RWPE2 (cell line): ENCODE results near the gene MALT1.

ENCODE experiments used
- ATAC-seq: fragments of 200-7000 bp; cut with Tn5 transposase; 3 replicates; pipeline ENCODE4 v1.9.1; 2021; ENCODE audit warnings: low read depth
- DNase-seq: peaks from one replicate; pipeline ENCODE4 v3.0.0-alpha.2; 2020; ENCODE audit warnings: low spot score
- H3K27ac ChIP-seq: fragments of 450-650 bp; 2 replicates; pipeline ENCODE4 v1.5.1; 2017; ENCODE audit warnings: mild to moderate bottlenecking; ENCODE audit not compliant: poor library complexity, severe bottlenecking
- H3K27me3 ChIP-seq: fragments of 250-450 bp; sonication (Bioruptor Pico); 2 replicates; pipeline ENCODE4 v1.5.1; 2021; ENCODE audit warnings: mild to moderate bottlenecking, moderate library complexity; ENCODE audit not compliant: insufficient read depth, poor library complexity, severe bottlenecking
- H3K36me3 ChIP-seq: fragments of 250-450 bp; sonication (Bioruptor Pico); 2 replicates; pipeline ENCODE4 v1.5.1; 2020; ENCODE audit warnings: low read depth, mild to moderate bottlenecking, moderate library complexity
- H3K4me1 ChIP-seq: fragments of 250-450 bp; sonication (Bioruptor Pico); 2 replicates; pipeline ENCODE4 v1.5.1; 2021; ENCODE audit warnings: mild to moderate bottlenecking, moderate library complexity; ENCODE audit not compliant: insufficient read depth, poor library complexity, severe bottlenecking
- H3K4me3 ChIP-seq: fragments of 250-450 bp; sonication (Bioruptor Pico); 2 replicates; pipeline ENCODE4 v1.5.1; 2021; ENCODE audit warnings: mild to moderate bottlenecking, moderate library complexity; ENCODE audit not compliant: severe bottlenecking
- H3K9me3 ChIP-seq: fragments of 250-450 bp; sonication (Bioruptor Pico); 2 replicates; pipeline ENCODE4 v1.5.1; 2021; ENCODE audit warnings: mild to moderate bottlenecking, moderate library complexity; ENCODE audit not compliant: severe bottlenecking
- TF ChIP-seq, protein P1 (sequence below): fragments of 450-650 bp; IDR thresholded peaks from one replicate; pipeline ENCODE4 v1.5.1; 2017; ENCODE audit warnings: mild to moderate bottlenecking, moderate library complexity; ENCODE audit not compliant: poor library complexity, severe bottlenecking

The MALT1 gene

GRCh38 chr18:58694720-58695468 is 23.6 kb downstream of the MALT1 start:
- Histone ChIP-seq H3K27me3 (no peaks in the 10 kb centered on the region), H3K9me3 (no peaks in the 10 kb centered on the region), H3K4me1 (no peaks in the 10 kb centered on the region), H3K4me3 (no peak overlapping the region), H3K36me3 (peaks cover 22% of the 10 kb centered on the region), H3K27ac (no peak overlapping the region)
- ATAC-seq (no peak), DNase-seq (no peak)
- TF ChIP-seq, protein P1, sequence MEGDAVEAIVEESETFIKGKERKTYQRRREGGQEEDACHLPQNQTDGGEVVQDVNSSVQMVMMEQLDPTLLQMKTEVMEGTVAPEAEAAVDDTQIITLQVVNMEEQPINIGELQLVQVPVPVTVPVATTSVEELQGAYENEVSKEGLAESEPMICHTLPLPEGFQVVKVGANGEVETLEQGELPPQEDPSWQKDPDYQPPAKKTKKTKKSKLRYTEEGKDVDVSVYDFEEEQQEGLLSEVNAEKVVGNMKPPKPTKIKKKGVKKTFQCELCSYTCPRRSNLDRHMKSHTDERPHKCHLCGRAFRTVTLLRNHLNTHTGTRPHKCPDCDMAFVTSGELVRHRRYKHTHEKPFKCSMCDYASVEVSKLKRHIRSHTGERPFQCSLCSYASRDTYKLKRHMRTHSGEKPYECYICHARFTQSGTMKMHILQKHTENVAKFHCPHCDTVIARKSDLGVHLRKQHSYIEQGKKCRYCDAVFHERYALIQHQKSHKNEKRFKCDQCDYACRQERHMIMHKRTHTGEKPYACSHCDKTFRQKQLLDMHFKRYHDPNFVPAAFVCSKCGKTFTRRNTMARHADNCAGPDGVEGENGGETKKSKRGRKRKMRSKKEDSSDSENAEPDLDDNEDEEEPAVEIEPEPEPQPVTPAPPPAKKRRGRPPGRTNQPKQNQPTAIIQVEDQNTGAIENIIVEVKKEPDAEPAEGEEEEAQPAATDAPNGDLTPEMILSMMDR, result no peak

- Histone ChIP-seq H3K36me3 (peaks cover 29% of the 10 kb centered on the region), H3K27ac (no peak overlapping the region), H3K4me3 (no peak overlapping the region), H3K9me3 (no peaks in the 10 kb centered on the region), H3K4me1 (no peaks in the 10 kb centered on the region), H3K27me3 (no peaks in the 10 kb centered on the region)
- ATAC-seq, result no peak
- TF ChIP-seq, protein P1, result no peak
- no peak for DNase-seq
Observed at GRCh38 chr18:58695772-58696171, 24.5 kb downstream of the MALT1 start.

- DNase-seq (no peak), ATAC-seq (no peak)
- Histone ChIP-seq H3K4me1 (no peaks in the 10 kb centered on the region), H3K4me3 (no peak overlapping the region), H3K27me3 (no peaks in the 10 kb centered on the region), H3K36me3 (peaks cover 32% of the 10 kb centered on the region), H3K9me3 (no peaks in the 10 kb centered on the region), H3K27ac (no peak overlapping the region)
- TF ChIP-seq, protein P1, result no peak
Observed at GRCh38 chr18:58697146-58697545, 25.9 kb downstream of the MALT1 start.

GRCh38 chr18:58698701-58699193 is 27.5 kb downstream of the MALT1 start:
- ATAC-seq, result no peak
- Histone ChIP-seq H3K4me1 (no peaks in the 10 kb centered on the region), H3K9me3 (no peaks in the 10 kb centered on the region), H3K4me3 (no peak overlapping the region), H3K27ac (no peak overlapping the region), H3K27me3 (no peaks in the 10 kb centered on the region), H3K36me3 (peaks cover 32% of the 10 kb centered on the region)
- DNase-seq, result no peak
- TF ChIP-seq, protein P1, result no peak

- Histone ChIP-seq H3K4me1 (no peaks in the 10 kb centered on the region), H3K27me3 (no peaks in the 10 kb centered on the region), H3K4me3 (no peak overlapping the region), H3K27ac (no peak overlapping the region), H3K9me3 (no peaks in the 10 kb centered on the region), H3K36me3 (peaks cover 32% of the 10 kb centered on the region)
- TF ChIP-seq, protein P1, result no peak
- no peak for DNase-seq
- ATAC-seq, result no peak
Observed at GRCh38 chr18:58699551-58699950, 28.3 kb downstream of the MALT1 start.
